HepG2 (cell line): Measurements from ENCODE around the gene HES3. TPM values are rescaled to one million over a fixed set of nuclear protein-coding genes. Genes with fewer than 3 reads are reported as not detected.

Experiments used
- ARNTL ChIP-seq: sonication (generic); formaldehyde crosslinking; IDR thresholded peaks from 2 replicates; pipeline ENCODE4 v1.4.0; 2020; ENCODE audit warnings: mild to moderate bottlenecking, missing genetic modification reagents
- BCLAF1 ChIP-seq: fragments of 450-650 bp; IDR thresholded peaks from 2 replicates; pipeline ENCODE4 v1.6.1; 2017; ENCODE audit warnings: mild to moderate bottlenecking
- CREM ChIP-seq, 2 experiments: sonication (generic) in 1 of 2; formaldehyde crosslinking in 1 of 2; IDR thresholded peaks; 2 replicates each; pipeline versions ENCODE4 v1.4.0 to v1.6.1; 2016 to 2020; ENCODE audit warnings: antibody characterized with exemption in 1 of 2, mild to moderate bottlenecking in 1 of 2, missing genetic modification reagents in 1 of 2
- FOSL2 ChIP-seq: sonication (generic); formaldehyde crosslinking; IDR thresholded peaks from 2 replicates; pipeline ENCODE4 v1.4.0; 2020; ENCODE audit warnings: missing genetic modification reagents
- HDAC2 ChIP-seq: sonication (generic); formaldehyde crosslinking; IDR thresholded peaks from 2 replicates; pipeline ENCODE4 v1.4.0; 2020; ENCODE audit warnings: missing genetic modification reagents
- MBD4 ChIP-seq: IDR thresholded peaks from 2 replicates; pipeline ENCODE4 v1.6.1; 2012; ENCODE audit warnings: low read length, inconsistent platforms, borderline replicate concordance
- MTA1 ChIP-seq: sonication (generic); formaldehyde crosslinking; IDR thresholded peaks from 2 replicates; pipeline ENCODE4 v1.4.0; 2020; ENCODE audit warnings: missing genetic modification reagents, mild to moderate bottlenecking, borderline replicate concordance
- POGZ ChIP-seq: sonication (generic); formaldehyde crosslinking; IDR thresholded peaks from 2 replicates; pipeline ENCODE4 v1.4.0; 2020; ENCODE audit warnings: mild to moderate bottlenecking, missing genetic modification reagents
- SOX13 ChIP-seq, 3 experiments: fragments of 450-650 bp in 1 of 3; sonication (generic) in 1 of 3; formaldehyde crosslinking in 1 of 3; IDR thresholded peaks in 2 of 3; conservative IDR thresholded peaks in 1 of 3; 2 replicates each; pipeline versions ENCODE4 v1.5.0 to v1.6.1; 2016 to 2020; ENCODE audit warnings: antibody characterized with exemption in 1 of 3, mild to moderate bottlenecking in 1 of 3, missing compliant biosample characterization in 1 of 3, missing genetic modification reagents in 1 of 3, moderate library complexity in 1 of 3
- SOX5 ChIP-seq: IDR thresholded peaks from 2 replicates; pipeline ENCODE4 v1.6.1; 2016; ENCODE audit warnings: borderline replicate concordance
- TBL1XR1 ChIP-seq: fragments of 150-350 bp; IDR thresholded peaks from 2 replicates; pipeline ENCODE4 v1.6.1; 2014; ENCODE audit warnings: borderline replicate concordance, low read length; ENCODE audit not compliant: partially characterized antibody
- YEATS4 ChIP-seq: sonication (generic); formaldehyde crosslinking; IDR thresholded peaks from 2 replicates; pipeline ENCODE4 v1.4.0; 2020; ENCODE audit warnings: missing genetic modification reagents, borderline replicate concordance
- ZIK1 ChIP-seq: sonication (generic); formaldehyde crosslinking; IDR thresholded peaks from 2 replicates; pipeline ENCODE4 v1.5.0; 2020; ENCODE audit warnings: mild to moderate bottlenecking, low read depth, missing genetic modification reagents, borderline replicate concordance
- ZNF34 ChIP-seq: sonication (generic); formaldehyde crosslinking; IDR thresholded peaks from 2 replicates; pipeline ENCODE4 v1.4.0; 2020; ENCODE audit warnings: mild to moderate bottlenecking, missing genetic modification reagents, borderline replicate concordance
- ZNF609 ChIP-seq: sonication (generic); formaldehyde crosslinking; IDR thresholded peaks from 2 replicates; pipeline ENCODE4 v1.4.0; 2020; ENCODE audit warnings: mild to moderate bottlenecking, missing genetic modification reagents, borderline replicate concordance
- ZNF629 ChIP-seq: sonication (generic); formaldehyde crosslinking; conservative IDR thresholded peaks from 2 replicates; pipeline ENCODE4 v1.5.0; 2020; ENCODE audit warnings: missing genetic modification reagents
- ZNF644 ChIP-seq: IDR thresholded peaks from 2 replicates; pipeline ENCODE4 v1.6.1; 2016; ENCODE audit warnings: low read depth
- ZNF691 ChIP-seq: sonication (generic); formaldehyde crosslinking; IDR thresholded peaks from 2 replicates; pipeline ENCODE4 v1.4.0; 2020; ENCODE audit warnings: missing genetic modification reagents, low read depth, mild to moderate bottlenecking, borderline replicate concordance
- ZNF839 ChIP-seq: sonication (generic); formaldehyde crosslinking; IDR thresholded peaks from 2 replicates; pipeline ENCODE4 v1.4.0; 2020; ENCODE audit warnings: missing genetic modification reagents, mild to moderate bottlenecking, borderline replicate concordance
- polyA plus RNA-seq, 8 experiments: library from polyadenylated mRNA; depleted of rRNA in 3 of 8; stranded (reverse) in 7 of 8; unstranded in 1 of 8; fragments of >200 nt; fragmentation: Illumina TruSeq in 4 of 8; extraction: Trizol in 4 of 8; gene quantifications; 2 replicates each; pipeline versions ENCODE4 v1.2.1 to v1.2.3, GENCODE V29; 2011 to 2016; ENCODE audit warnings: low read depth in 4 of 8, missing spikeins in 1 of 8, mixed read lengths in 1 of 8; ENCODE audit not compliant: insufficient read depth in 1 of 8
- total RNA-seq, 5 experiments: library from RNA; depleted of rRNA; stranded (reverse); fragments of >200 nt; fragmentation: Illumina TruSeq; extraction: Trizol; gene quantifications; 2 replicates each; pipeline ENCODE4 v1.2.3, GENCODE V29; 2016; ENCODE audit warnings: low read depth in 1 of 5

HES3 gene
- total and polyA plus RNA-seq, 2 of the 13 experiments (the other 11 are each of a cell fraction or from before 2014, with no cell fraction given), result not detected

DNA sequence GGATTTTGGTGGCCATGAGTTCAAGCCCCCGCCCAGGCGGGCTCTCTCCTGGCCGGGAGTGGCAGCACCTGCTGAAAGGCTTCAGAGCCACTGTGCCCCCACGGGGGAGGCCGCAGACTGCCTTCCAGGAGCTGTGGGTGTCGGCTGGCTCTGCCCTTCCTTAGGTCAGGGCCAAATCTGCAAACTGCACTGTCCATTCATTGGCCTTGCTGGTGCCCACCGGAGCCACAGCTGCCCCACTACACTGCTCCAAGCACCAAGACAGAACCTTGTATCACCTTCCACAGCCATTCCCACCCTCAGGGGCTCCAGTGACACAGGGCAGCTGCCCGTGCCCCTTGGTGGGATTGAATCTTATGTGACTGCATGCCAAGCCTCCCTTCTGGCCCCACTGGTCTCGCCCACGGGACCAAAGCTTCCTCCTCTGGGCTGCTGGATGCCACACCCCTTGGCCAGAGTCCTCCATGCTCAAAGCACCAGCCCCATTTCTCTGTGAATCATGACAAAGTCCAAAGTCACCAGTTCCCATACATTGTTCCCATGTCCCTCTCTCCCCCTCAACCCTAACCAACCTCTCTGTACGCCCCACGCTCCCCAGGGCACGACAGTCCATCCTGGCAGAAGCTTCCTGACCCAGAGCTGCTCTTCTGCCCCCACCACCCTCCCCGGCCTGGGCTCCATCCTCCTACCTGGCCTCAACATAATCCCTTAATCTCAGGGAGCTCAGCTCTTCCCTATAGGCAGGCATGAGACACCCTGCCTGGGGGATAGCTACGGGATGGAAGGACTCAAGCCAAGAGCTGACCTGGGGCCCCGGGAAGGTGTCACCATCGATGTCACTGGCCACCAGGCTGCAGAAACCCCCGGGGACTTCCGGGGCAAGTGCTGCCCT is 37.8 kb downstream of the HES3 start (continued):
- 0 out of 2 replicates have a peak, but pooled peaks have one; percentile 22 for TF ChIP-seq ZNF609 (CRISPR knock-in tag)
- no peak for TF ChIP-seq ARNTL
- no peak for TF ChIP-seq TBL1XR1
- TF ChIP-seq POGZ (CRISPR knock-in tag), result 0 out of 2 replicates have a peak, but pooled peaks have one; percentile 28
- TF ChIP-seq ZNF644 (CRISPR knock-in tag), result peak; percentile 77
- peak; percentile 47 for TF ChIP-seq ZNF629 (CRISPR knock-in tag)
- 0 out of 2 replicates have a peak, but pooled peaks have one; percentile 24 for TF ChIP-seq HDAC2
- no peak for TF ChIP-seq SOX13 (IDR thresholded peaks at IDR 0.05)
- TF ChIP-seq SOX13 (CRISPR knock-in tag; conservative IDR thresholded peaks at IDR 0.05 in 1 of 2, IDR thresholded peaks at IDR 0.05 in 1 of 2), result peak in 1 of 2 experiments; percentile 14; a peak in 1 of 4 replicates
- no peak for TF ChIP-seq MBD4
- no peak for TF ChIP-seq YEATS4 (CRISPR knock-in tag)
- TF ChIP-seq ZIK1 (CRISPR knock-in tag), result no peak
- TF ChIP-seq CREM (IDR thresholded peaks at IDR 0.05), result no peak
- no peak for TF ChIP-seq CREM (CRISPR knock-in tag; IDR thresholded peaks at IDR 0.05)
- TF ChIP-seq FOSL2 (CRISPR knock-in tag), result 0 out of 2 replicates have a peak, but pooled peaks have one; percentile 26
- TF ChIP-seq SOX5 (CRISPR knock-in tag), result peak; percentile 19; the same call in 1 of the 2 replicates
- TF ChIP-seq MTA1, result peak; percentile 35; the same call in 1 of the 2 replicates
- peak; percentile 55; the same call in 1 of the 2 replicates for TF ChIP-seq ZNF839 (CRISPR knock-in tag)
- peak; percentile 39; the same call in 1 of the 2 replicates for TF ChIP-seq ZNF691 (CRISPR knock-in tag)
- no peak for TF ChIP-seq BCLAF1
- TF ChIP-seq ZNF34 (CRISPR knock-in tag), result no peak
